HEK293 (cell line): ENCODE data around the gene ITGB1BP1.

Experiments
- BCL11A ChIP-seq: fragments of 450-650 bp; formaldehyde crosslinking; IDR thresholded peaks from 2 replicates; pipeline ENCODE4 v1.5.1; 2016; ENCODE audit warnings: low read depth, missing biosample characterization, missing genetic modification characterization
- FEZF1 ChIP-seq: fragments of 450-650 bp; formaldehyde crosslinking; IDR thresholded peaks from 2 replicates; pipeline ENCODE4 v1.5.1; 2016; ENCODE audit warnings: missing biosample characterization, missing genetic modification characterization
- HOXA7 ChIP-seq: sonication (generic); formaldehyde crosslinking; IDR thresholded peaks from 2 replicates; pipeline ENCODE4 v1.8.1; 2022; ENCODE audit warnings: missing genetic modification reagents, borderline replicate concordance
- TCF7L2 ChIP-seq: IDR thresholded peaks from 2 replicates; pipeline ENCODE4 v1.6.1; 2011; ENCODE audit warnings: low read depth, mild to moderate bottlenecking, inconsistent platforms, low read length, moderate library complexity, borderline replicate concordance
- YY1 ChIP-seq: fragments of 450-650 bp; formaldehyde crosslinking; IDR thresholded peaks from 2 replicates; pipeline ENCODE4 v1.5.1; 2018; ENCODE audit warnings: missing biosample characterization, missing genetic modification characterization
- ZNF10 ChIP-seq: fragments of 450-650 bp; formaldehyde crosslinking; IDR thresholded peaks from 2 replicates; pipeline ENCODE4 v1.5.1; 2017; ENCODE audit warnings: missing biosample characterization, missing genetic modification characterization
- ZNF175 ChIP-seq: fragments of 450-650 bp; formaldehyde crosslinking; IDR thresholded peaks from 2 replicates; pipeline ENCODE4 v1.5.1; 2016; ENCODE audit warnings: missing biosample characterization, missing genetic modification characterization
- ZNF404 ChIP-seq: fragments of 450-650 bp; formaldehyde crosslinking; IDR thresholded peaks from 2 replicates; pipeline ENCODE4 v1.5.1; 2017; ENCODE audit warnings: missing biosample characterization, missing genetic modification characterization
- ZNF561 ChIP-seq: fragments of 450-650 bp; IDR thresholded peaks from 2 replicates; pipeline ENCODE4 v1.5.1; 2018; ENCODE audit warnings: missing biosample characterization, missing genetic modification characterization, borderline replicate concordance
- ZNF776 ChIP-seq: fragments of 450-650 bp; formaldehyde crosslinking; IDR thresholded peaks from 2 replicates; pipeline ENCODE4 v1.5.0; 2017; ENCODE audit warnings: missing biosample characterization, missing genetic modification characterization, borderline replicate concordance
- ZNF791 ChIP-seq: fragments of 450-650 bp; formaldehyde crosslinking; IDR thresholded peaks from 2 replicates; pipeline ENCODE4 v1.5.1; 2016; ENCODE audit warnings: missing biosample characterization, missing genetic modification characterization
- TF ChIP-seq, protein P1 (sequence below): fragments of 450-650 bp; formaldehyde crosslinking; IDR thresholded peaks from 2 replicates; pipeline ENCODE4 v1.5.1; 2016; ENCODE audit warnings: missing biosample characterization, missing genetic modification characterization
- TF ChIP-seq, protein P2 (sequence below): fragments of 450-650 bp; formaldehyde crosslinking; IDR thresholded peaks from 2 replicates; pipeline ENCODE4 v1.5.1; 2016; ENCODE audit warnings: missing biosample characterization, missing genetic modification characterization
- TF ChIP-seq, protein P3 (sequence below): fragments of 450-650 bp; formaldehyde crosslinking; IDR thresholded peaks from 2 replicates; pipeline ENCODE4 v1.5.1; 2016; ENCODE audit warnings: missing biosample characterization, missing genetic modification characterization

DNA sequence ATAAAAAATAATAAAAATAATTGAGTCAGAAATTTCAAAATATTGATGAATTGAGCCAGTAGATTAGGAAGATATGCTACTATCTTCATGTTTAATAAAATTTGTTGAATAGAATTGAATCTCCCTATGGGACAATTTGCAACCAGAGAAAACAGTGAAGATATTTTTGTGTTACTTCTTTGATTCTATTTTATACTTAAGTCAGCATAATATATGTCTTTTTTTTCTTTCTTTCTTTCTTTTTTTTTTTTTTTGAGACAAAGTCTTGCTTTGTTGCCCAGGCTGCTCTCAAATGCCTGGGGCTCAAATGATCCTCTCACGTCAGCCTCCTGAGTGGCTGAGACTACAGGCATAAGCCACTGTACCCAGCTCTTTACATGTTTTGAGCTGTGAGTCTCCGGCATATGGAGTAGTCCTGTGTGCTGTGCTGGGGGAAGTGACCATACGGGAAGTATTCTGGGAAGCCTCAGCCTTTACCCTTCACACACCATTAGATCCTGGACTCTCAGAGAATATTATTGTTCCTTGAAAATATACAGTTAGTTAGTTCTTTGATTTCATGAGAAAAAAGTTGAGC, 37.2 kb upstream of the ITGB1BP1 start:
- TF ChIP-seq, protein P1, sequence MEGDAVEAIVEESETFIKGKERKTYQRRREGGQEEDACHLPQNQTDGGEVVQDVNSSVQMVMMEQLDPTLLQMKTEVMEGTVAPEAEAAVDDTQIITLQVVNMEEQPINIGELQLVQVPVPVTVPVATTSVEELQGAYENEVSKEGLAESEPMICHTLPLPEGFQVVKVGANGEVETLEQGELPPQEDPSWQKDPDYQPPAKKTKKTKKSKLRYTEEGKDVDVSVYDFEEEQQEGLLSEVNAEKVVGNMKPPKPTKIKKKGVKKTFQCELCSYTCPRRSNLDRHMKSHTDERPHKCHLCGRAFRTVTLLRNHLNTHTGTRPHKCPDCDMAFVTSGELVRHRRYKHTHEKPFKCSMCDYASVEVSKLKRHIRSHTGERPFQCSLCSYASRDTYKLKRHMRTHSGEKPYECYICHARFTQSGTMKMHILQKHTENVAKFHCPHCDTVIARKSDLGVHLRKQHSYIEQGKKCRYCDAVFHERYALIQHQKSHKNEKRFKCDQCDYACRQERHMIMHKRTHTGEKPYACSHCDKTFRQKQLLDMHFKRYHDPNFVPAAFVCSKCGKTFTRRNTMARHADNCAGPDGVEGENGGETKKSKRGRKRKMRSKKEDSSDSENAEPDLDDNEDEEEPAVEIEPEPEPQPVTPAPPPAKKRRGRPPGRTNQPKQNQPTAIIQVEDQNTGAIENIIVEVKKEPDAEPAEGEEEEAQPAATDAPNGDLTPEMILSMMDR, result no peak
- TF ChIP-seq, protein P2, sequence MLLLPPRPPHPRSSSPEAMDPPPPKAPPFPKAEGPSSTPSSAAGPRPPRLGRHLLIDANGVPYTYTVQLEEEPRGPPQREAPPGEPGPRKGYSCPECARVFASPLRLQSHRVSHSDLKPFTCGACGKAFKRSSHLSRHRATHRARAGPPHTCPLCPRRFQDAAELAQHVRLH, result no peak
- TF ChIP-seq ZNF561 (tag by site-specific recombination), result no peak
- no peak for TF ChIP-seq ZNF10 (tag by site-specific recombination)
- TF ChIP-seq ZNF776 (tag by site-specific recombination), result no peak
- TF ChIP-seq BCL11A (tag by site-specific recombination), result no peak
- TF ChIP-seq ZNF175 (tag by site-specific recombination), result no peak
- no peak for TF ChIP-seq ZNF404 (tag by site-specific recombination)
- no peak for TF ChIP-seq YY1 (tag by site-specific recombination)
- TF ChIP-seq, protein P3, sequence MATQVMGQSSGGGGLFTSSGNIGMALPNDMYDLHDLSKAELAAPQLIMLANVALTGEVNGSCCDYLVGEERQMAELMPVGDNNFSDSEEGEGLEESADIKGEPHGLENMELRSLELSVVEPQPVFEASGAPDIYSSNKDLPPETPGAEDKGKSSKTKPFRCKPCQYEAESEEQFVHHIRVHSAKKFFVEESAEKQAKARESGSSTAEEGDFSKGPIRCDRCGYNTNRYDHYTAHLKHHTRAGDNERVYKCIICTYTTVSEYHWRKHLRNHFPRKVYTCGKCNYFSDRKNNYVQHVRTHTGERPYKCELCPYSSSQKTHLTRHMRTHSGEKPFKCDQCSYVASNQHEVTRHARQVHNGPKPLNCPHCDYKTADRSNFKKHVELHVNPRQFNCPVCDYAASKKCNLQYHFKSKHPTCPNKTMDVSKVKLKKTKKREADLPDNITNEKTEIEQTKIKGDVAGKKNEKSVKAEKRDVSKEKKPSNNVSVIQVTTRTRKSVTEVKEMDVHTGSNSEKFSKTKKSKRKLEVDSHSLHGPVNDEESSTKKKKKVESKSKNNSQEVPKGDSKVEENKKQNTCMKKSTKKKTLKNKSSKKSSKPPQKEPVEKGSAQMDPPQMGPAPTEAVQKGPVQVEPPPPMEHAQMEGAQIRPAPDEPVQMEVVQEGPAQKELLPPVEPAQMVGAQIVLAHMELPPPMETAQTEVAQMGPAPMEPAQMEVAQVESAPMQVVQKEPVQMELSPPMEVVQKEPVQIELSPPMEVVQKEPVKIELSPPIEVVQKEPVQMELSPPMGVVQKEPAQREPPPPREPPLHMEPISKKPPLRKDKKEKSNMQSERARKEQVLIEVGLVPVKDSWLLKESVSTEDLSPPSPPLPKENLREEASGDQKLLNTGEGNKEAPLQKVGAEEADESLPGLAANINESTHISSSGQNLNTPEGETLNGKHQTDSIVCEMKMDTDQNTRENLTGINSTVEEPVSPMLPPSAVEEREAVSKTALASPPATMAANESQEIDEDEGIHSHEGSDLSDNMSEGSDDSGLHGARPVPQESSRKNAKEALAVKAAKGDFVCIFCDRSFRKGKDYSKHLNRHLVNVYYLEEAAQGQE (tag by site-specific recombination), result no peak
- TF ChIP-seq TCF7L2, result no peak
- no peak for TF ChIP-seq ZNF791
- TF ChIP-seq HOXA7 (CRISPR knock-in tag), result no peak
- no peak for TF ChIP-seq FEZF1
